Brain microvascular endothelial cell (primary cell): ENCODE data around the gene KLHL29.

Experiments
- DNase-seq: peaks from one replicate; pipeline ENCODE4 v3.0.0-alpha.2; 2020
- H3K27ac ChIP-seq: fragments of 250-450 bp; sonication (Bioruptor Pico); 2 replicates; pipeline ENCODE4 v1.5.1; 2020; ENCODE audit warnings: mild to moderate bottlenecking, moderate library complexity
- H3K27me3 ChIP-seq: fragments of 250-450 bp; sonication (Bioruptor Pico); replicated peaks from 2 replicates; pipeline ENCODE4 v1.5.1; 2020; ENCODE audit warnings: mild to moderate bottlenecking
- H3K36me3 ChIP-seq: fragments of 250-450 bp; sonication (Bioruptor Pico); replicated peaks from 2 replicates; pipeline ENCODE4 v1.5.1; 2020; ENCODE audit warnings: mild to moderate bottlenecking
- H3K4me3 ChIP-seq: 2 replicates; pipeline ENCODE4 v1.5.1; 2011; ENCODE audit warnings: low read depth, mild to moderate bottlenecking, control low read depth, low read length, moderate library complexity
- in situ Hi-C: cut with HindIII; loops from 2 replicates; pipeline ENCODE4 v1.10.0; 2017; ENCODE audit warnings: low sequenced_read_pairs, low pct_ligation_motif_present
- TF ChIP-seq, protein P1 (sequence below): IDR thresholded peaks from 2 replicates; pipeline ENCODE4 v1.5.1; 2011; ENCODE audit warnings: low read depth, mild to moderate bottlenecking, moderate library complexity, low read length, control low read depth, inconsistent platforms; ENCODE audit errors: missing control alignments

Gene KLHL29

DNA sequence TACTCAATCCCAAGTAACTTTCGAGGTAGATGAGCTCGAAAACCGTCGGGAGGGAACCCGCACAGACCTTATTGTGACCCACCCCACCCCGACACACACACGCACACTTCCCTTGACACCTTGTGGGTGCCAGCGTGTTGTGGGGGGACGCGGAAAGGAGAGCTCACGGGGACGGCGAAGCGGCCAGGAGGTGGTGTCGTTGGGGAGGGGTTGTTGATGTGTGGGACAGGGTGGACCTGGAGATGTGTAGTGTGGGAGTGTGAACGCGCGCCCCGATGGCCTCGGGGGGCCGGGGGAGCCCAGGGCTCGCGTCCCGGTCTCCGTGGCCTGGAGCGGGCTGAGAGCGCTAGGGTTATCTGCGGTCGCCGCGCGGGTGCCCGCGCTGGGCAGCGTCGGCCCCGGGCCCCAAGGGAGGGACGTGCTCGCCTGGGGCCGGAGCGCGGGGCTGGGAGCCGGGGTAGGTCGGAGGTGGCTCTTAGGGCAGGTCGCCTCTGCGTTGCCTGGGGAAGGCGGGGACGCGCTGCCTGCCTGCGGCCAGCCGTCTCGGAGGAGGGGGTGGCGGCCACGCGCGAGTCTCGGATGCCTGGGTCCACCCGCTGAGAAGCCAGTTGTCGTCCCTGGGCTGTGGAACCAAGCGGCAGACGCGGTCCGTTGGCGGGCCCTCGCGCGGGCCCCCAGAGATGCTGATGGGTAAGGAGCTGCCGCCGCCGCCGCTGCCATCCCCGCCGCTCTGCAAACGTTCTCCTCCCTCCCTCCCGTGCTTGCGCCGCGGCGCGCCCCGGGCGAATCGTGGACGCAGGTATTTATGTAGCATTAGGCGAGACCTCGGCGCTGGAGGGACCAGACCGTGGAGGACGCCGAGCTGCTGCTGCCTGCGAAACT is 1.6 kb downstream of the KLHL29 start:
- no peaks in the 10 kb centered on the region for H3K36me3 ChIP-seq
- in situ Hi-C loops: no loop called here
- no peak overlapping the region for H3K27ac ChIP-seq
- no peaks in the 10 kb centered on the region for H3K27me3 ChIP-seq
- TF ChIP-seq, protein P1, sequence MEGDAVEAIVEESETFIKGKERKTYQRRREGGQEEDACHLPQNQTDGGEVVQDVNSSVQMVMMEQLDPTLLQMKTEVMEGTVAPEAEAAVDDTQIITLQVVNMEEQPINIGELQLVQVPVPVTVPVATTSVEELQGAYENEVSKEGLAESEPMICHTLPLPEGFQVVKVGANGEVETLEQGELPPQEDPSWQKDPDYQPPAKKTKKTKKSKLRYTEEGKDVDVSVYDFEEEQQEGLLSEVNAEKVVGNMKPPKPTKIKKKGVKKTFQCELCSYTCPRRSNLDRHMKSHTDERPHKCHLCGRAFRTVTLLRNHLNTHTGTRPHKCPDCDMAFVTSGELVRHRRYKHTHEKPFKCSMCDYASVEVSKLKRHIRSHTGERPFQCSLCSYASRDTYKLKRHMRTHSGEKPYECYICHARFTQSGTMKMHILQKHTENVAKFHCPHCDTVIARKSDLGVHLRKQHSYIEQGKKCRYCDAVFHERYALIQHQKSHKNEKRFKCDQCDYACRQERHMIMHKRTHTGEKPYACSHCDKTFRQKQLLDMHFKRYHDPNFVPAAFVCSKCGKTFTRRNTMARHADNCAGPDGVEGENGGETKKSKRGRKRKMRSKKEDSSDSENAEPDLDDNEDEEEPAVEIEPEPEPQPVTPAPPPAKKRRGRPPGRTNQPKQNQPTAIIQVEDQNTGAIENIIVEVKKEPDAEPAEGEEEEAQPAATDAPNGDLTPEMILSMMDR: no peak
- no peak for DNase-seq
- H3K4me3 ChIP-seq: peak overlapping the region; percentile 59

DNA sequence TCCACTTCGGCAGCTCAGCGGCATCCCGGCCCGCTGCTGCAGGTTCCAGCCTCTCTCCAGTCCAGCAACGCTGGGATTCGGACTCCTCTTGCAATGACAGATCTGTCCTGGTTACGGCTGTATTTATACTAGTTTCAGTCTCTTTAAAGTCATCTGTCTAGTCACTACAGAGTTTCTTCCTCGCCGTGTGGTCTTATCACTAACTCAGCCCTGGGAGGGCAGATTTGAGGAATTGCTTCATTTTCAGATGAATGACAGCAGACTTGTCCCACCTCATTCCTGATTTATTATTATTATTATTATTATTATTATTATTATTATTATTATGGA is 2.2 kb downstream of the KLHL29 start:
- TF ChIP-seq, protein P1: no peak
- no peaks in the 10 kb centered on the region for H3K36me3 ChIP-seq
- no peaks in the 10 kb centered on the region for H3K27me3 ChIP-seq
- DNase-seq: no peak
- in situ Hi-C loops: no loop called here
- peak overlapping the region; percentile 59 for H3K4me3 ChIP-seq
- H3K27ac ChIP-seq: no peak overlapping the region

DNA sequence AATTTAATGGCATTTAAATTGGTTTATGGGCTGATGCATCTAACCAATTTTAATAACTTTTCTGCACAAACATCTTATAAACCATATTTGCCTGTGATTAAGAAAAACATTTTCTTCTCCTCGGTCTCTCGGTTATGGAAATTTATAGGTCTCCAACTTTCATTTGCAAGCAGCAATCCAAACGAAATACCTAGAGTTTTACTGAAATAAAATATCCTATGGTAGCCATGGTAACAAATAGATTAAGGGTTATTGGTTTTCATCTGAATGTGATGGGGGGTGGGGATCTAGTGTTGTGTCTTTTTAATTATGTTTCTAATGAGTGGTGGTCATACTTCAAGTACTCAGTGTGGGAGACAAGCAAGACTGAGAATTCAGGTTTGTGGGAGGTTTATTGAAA is 2.9 kb downstream of the KLHL29 start:
- no peak overlapping the region for H3K4me3 ChIP-seq
- no peaks in the 10 kb centered on the region for H3K27me3 ChIP-seq

DNA sequence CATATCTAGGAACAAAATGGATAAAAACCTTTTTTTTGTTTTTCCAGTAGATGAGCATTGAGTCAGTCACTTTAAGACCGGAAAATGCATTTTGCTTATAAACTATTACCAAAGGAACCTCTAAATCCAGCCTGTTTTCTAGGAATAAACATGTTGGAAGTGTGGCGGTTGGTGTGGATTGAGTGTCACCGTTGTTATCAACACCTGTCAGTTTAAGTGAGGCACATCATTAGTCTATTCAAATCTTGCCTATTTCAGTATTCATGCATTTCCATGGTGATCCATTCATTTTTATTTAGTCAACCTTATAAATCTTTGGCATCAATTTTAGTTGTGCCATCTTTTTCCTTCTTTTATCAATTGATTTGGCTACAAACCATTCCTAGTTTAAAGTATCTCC is 3.3 kb downstream of the KLHL29 start:
- DNase-seq: no peak
- TF ChIP-seq, protein P1: no peak
- Histone ChIP-seq H3K36me3 (no peaks in the 10 kb centered on the region), H3K27ac (no peak overlapping the region), H3K27me3 (no peaks in the 10 kb centered on the region), H3K4me3 (no peak overlapping the region)
- in situ Hi-C loops: no loop called here

More for the DNA sequence above, 2.9 kb downstream of the KLHL29 start:
- H3K36me3 ChIP-seq: no peaks in the 10 kb centered on the region
- no peak overlapping the region for H3K27ac ChIP-seq
- no peak for DNase-seq
- in situ Hi-C loops: no loop called here
- TF ChIP-seq, protein P1: no peak

DNA sequence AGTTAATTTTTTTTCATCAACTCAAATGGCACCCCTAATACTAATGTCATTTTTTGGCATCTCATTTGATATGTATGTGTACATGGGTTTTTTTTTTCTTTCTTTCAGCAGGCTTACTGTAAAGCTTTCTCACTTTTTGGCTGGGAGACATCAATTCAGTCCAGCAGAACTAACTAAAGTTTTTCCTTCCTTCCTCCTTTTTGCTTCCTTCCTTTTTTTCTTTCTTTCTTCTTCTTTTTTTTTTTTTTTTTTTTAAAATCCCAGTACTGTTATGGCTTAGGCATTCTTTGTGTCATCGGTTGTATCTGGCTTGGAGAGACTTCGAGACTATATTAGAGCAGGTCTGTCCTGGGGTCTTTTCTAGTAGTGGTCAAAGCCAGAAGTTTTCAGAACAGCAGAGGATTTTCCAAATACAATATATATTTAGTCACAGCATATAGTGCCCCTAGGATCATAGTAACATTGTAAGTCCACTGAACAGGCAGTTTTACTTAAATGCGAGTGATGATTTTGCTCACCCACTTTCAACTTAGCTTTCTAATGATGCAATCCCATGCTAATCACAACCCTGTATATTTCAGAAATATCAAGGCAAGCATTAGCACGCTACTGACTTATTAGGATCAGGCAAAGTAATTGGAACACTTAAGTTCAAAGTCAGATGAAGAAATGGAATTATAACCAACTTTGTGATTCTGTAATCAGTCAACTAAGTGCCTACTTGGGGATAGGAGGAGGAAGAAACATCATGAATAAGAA is 4.0 kb downstream of the KLHL29 start:
- no peak for DNase-seq
- in situ Hi-C loops: no loop called here

More for the DNA sequence above, 4.0 kb downstream of the KLHL29 start:
- TF ChIP-seq, protein P1: no peak
- Histone ChIP-seq H3K36me3 (no peaks in the 10 kb centered on the region), H3K27ac (no peak overlapping the region), H3K4me3 (no peak overlapping the region), H3K27me3 (no peaks in the 10 kb centered on the region)
